Gastroesophageal sphincter (tissue), 3 donors: ENCODE data around the gene HACD2.

Experiments used
- CTCF ChIP-seq, 4 experiments: fragments of 200-600 bp in 2 of 4; fragments of 450-650 bp in 2 of 4; sonication (generic) in 1 of 4; IDR thresholded peaks; one replicate each; pipeline ENCODE4 v1.5.1; 2017 to 2019; ENCODE audit warnings: antibody characterized with exemption in 4 of 4, mild to moderate bottlenecking in 2 of 4, moderate library complexity in 2 of 4
- POLR2A ChIP-seq, 2 donors: fragments of 450-650 bp; IDR thresholded peaks; one replicate each; pipeline ENCODE4 v1.6.1; 2017; ENCODE audit warnings: antibody characterized with exemption in 2 of 2, mild to moderate bottlenecking in 2 of 2, moderate library complexity in 1 of 2

- TF ChIP-seq POLR2A (IDR thresholded peaks at IDR 0.05) (no peak), CTCF (IDR thresholded peaks at IDR 0.05) (no peak)
These were observed 37.0 kb upstream of the HACD2 start for GRCh38 chr3:123621850-123622189.
